C4-2B (cell line): ENCODE data around the gene ETV3.

Experiments
- H3K27ac ChIP-seq: fragments of 450-650 bp; 2 replicates; pipeline ENCODE4 v1.5.1; 2017
- CTCF ChIP-seq: fragments of 450-650 bp; conservative IDR thresholded peaks from 2 replicates; pipeline ENCODE4 v1.5.1; 2017; ENCODE audit warnings: mild to moderate bottlenecking
- ZFX ChIP-seq: fragments of 450-650 bp; IDR thresholded peaks from 2 replicates; pipeline ENCODE4 v1.6.1; 2017

The ETV3 gene

GRCh38 chr1:157116737-157117103 is 21.5 kb downstream of the ETV3 start:
- H3K27ac ChIP-seq: no peak overlapping the region
- TF ChIP-seq CTCF (no peak), ZFX (no peak)

- TF ChIP-seq CTCF: no peak
- no peak for TF ChIP-seq ZFX
- H3K27ac ChIP-seq: no peak overlapping the region
Measured at GRCh38 chr1:157115851-157116736, 22.1 kb downstream of the ETV3 start.

DNA sequence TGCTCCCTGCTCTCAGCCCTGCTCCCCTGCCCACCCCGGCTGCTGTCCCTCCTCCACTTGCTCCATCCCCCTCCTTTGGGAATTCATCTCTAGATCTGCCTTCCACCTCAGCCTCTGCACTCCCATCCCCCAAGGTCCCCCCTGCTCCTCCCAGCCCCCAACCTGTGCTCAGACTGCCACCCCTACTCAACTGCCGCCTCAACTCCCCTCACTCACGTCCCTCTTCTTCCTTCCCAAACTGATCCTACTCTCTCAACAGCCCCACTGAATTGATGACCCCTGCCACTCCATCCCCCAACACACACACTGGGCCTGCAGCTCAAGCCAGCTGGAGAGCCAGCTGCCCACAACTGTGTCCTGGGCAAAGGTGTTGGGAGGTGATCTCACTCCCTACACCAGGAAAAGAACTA is 22.8 kb downstream of the ETV3 start:
- TF ChIP-seq CTCF (no peak), ZFX (no peak)
- no peak overlapping the region for H3K27ac ChIP-seq

GRCh38 chr1:157114183-157115121 is 23.7 kb downstream of the ETV3 start:
- no peak for TF ChIP-seq CTCF
- no peak for TF ChIP-seq ZFX
- no peak overlapping the region for H3K27ac ChIP-seq

GRCh38 chr1:157113631-157114030 is 24.6 kb downstream of the ETV3 start:
- H3K27ac ChIP-seq: no peak overlapping the region
- TF ChIP-seq ZFX (no peak), CTCF (no peak)

GRCh38 chr1:157113106-157113505 is 25.1 kb downstream of the ETV3 start:
- TF ChIP-seq CTCF: no peak
- TF ChIP-seq ZFX: no peak
- no peak overlapping the region for H3K27ac ChIP-seq

DNA sequence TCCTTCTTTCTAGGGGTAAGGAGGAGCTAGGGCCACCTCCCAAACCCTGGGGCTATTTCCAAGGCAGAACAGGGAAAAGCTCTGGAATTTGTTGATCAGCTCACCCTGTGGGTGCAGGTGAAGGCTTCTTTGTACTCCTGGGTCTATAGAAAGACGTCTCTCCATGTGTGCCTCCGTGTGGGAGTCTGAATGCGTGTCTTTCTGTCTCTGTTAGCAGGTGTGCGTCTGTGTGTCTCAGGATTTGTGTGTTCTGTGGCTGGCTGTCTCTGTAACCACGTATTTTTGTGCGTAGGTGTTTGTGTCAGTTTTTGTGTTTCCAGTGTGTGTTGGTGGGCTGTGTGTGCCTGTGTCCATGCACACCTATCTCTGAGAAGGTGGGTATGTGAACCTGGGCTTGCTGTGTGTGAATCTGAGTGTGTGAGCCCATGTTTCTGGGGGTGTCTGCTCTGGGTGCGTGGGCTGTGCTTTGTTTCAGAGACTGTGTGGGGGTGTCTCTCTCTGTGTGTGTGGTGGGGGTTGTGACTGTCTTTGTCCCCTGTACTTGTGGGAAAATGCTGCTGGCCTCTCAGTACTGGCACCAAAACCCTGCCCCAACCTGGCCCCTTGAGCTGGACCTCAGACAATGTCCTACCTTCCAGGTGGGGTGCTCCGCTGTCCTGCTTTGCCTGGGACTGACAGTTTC is 25.9 kb downstream of the ETV3 start:
- TF ChIP-seq ZFX (no peak), CTCF (no peak)
- no peak overlapping the region for H3K27ac ChIP-seq
